22Rv1 (cell line): ENCODE measurements around the gene CDK14.

Source experiments
- ZFX ChIP-seq: fragments of 450-650 bp; IDR thresholded peaks from 2 replicates; pipeline ENCODE4 v1.6.1; 2017; ENCODE audit warnings: antibody characterized with exemption, borderline replicate concordance
- TF ChIP-seq, protein P1 (sequence below): fragments of 450-650 bp; IDR thresholded peaks from 2 replicates; pipeline ENCODE4 v1.5.1; 2017; ENCODE audit warnings: mild to moderate bottlenecking

DNA sequence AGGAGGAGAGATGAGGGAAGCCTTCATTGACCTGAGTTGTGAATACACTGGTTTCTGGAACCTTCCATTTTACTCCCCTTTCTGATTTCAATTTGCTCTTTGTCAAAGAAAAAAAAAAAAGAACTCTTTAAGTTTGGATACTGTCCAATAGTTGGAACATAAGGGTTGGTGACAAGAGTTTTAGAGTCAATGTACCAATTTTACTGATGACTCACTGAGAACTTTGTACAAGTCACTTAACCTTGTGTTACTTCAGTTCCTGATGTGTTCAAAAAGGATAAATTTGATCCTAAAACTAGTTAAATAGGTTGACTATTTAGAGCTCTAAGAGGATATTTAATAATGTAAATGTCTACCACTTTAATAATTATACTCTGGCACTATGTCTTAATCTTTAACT, 4.1 kb upstream of the CDK14 start:
- TF ChIP-seq, protein P1, sequence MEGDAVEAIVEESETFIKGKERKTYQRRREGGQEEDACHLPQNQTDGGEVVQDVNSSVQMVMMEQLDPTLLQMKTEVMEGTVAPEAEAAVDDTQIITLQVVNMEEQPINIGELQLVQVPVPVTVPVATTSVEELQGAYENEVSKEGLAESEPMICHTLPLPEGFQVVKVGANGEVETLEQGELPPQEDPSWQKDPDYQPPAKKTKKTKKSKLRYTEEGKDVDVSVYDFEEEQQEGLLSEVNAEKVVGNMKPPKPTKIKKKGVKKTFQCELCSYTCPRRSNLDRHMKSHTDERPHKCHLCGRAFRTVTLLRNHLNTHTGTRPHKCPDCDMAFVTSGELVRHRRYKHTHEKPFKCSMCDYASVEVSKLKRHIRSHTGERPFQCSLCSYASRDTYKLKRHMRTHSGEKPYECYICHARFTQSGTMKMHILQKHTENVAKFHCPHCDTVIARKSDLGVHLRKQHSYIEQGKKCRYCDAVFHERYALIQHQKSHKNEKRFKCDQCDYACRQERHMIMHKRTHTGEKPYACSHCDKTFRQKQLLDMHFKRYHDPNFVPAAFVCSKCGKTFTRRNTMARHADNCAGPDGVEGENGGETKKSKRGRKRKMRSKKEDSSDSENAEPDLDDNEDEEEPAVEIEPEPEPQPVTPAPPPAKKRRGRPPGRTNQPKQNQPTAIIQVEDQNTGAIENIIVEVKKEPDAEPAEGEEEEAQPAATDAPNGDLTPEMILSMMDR, result no peak
- no peak for TF ChIP-seq ZFX
